Brain microvascular endothelial cell (primary cell): ENCODE measurements around the gene TNPO2.
A peak's percentile ranks its signal among the peaks of the same experiment; 100 is the strongest.
"Not testable (repeated sequence)": the region's sequence is repeated elsewhere in the genome, so short reads cannot be mapped to it uniquely, and the experiment has no call there.

Source experiments
- DNase-seq: peaks from one replicate; pipeline ENCODE4 v3.0.0-alpha.2; 2020
- H3K27ac ChIP-seq: fragments of 250-450 bp; sonication (Bioruptor Pico); 2 replicates; pipeline ENCODE4 v1.5.1; 2020; ENCODE audit warnings: mild to moderate bottlenecking, moderate library complexity
- H3K27me3 ChIP-seq: fragments of 250-450 bp; sonication (Bioruptor Pico); replicated peaks from 2 replicates; pipeline ENCODE4 v1.5.1; 2020; ENCODE audit warnings: mild to moderate bottlenecking
- H3K36me3 ChIP-seq: fragments of 250-450 bp; sonication (Bioruptor Pico); replicated peaks from 2 replicates; pipeline ENCODE4 v1.5.1; 2020; ENCODE audit warnings: mild to moderate bottlenecking
- H3K4me3 ChIP-seq: 2 replicates; pipeline ENCODE4 v1.5.1; 2011; ENCODE audit warnings: low read depth, mild to moderate bottlenecking, control low read depth, low read length, moderate library complexity
- CTCF ChIP-seq: IDR thresholded peaks from 2 replicates; pipeline ENCODE4 v1.5.1; 2011; ENCODE audit warnings: low read depth, mild to moderate bottlenecking, moderate library complexity, low read length, control low read depth, inconsistent platforms; ENCODE audit errors: missing control alignments
- in situ Hi-C: cut with HindIII; loops from 2 replicates; pipeline ENCODE4 v1.10.0; 2017; ENCODE audit warnings: low sequenced_read_pairs, low pct_ligation_motif_present

Gene TNPO2

GRCh38 chr19:12681074-12681987, 42.4 kb downstream of the TNPO2 start, which contains the start of gene DHPS:
TSS of gene DHPS (minus strand) at chr19:12681880. CDS start at chr19:12681766, 114 bp downstream.
- DNase-seq: peak; percentile 97
- H3K27me3 ChIP-seq: no peaks in the 10 kb centered on the region
- in situ Hi-C loops: no loop called here
- peaks cover 18% of the 10 kb centered on the region for H3K36me3 ChIP-seq
- peak within 1 kb of the TSS; percentile 92 for H3K4me3 ChIP-seq
- peak within 1 kb of the TSS; percentile 97 for H3K27ac ChIP-seq
- no peak for TF ChIP-seq CTCF

GRCh38 chr19:12680034-12680433, 43.7 kb downstream of the TNPO2 start:
- DNase-seq: no peak
- TF ChIP-seq CTCF: no peak
- Histone ChIP-seq H3K36me3 (peaks cover 30% of the 10 kb centered on the region), H3K27ac (no peak overlapping the region), H3K4me3 (no peak overlapping the region), H3K27me3 (no peaks in the 10 kb centered on the region)
- in situ Hi-C loops: no loop called here

GRCh38 chr19:12678039-12678438, 45.7 kb downstream of the TNPO2 start:
- H3K4me3 ChIP-seq, H3K27me3 ChIP-seq, DNase-seq, in situ Hi-C loops, H3K27ac ChIP-seq: not testable (repeated sequence)
- peaks cover 42% of the 10 kb centered on the region for H3K36me3 ChIP-seq

- Histone ChIP-seq H3K36me3 (peaks cover 49% of the 10 kb centered on the region), H3K27ac (no peak overlapping the region), H3K27me3 (no peaks in the 10 kb centered on the region), H3K4me3 (no peak overlapping the region)
- in situ Hi-C loops: no loop called here
- no peak for DNase-seq
- no peak for TF ChIP-seq CTCF
These were observed 46.8 kb downstream of the TNPO2 start for GRCh38 chr19:12676928-12677327.

- H3K27ac ChIP-seq: no peak overlapping the region
- no peaks in the 10 kb centered on the region for H3K27me3 ChIP-seq
- H3K36me3 ChIP-seq: peaks cover 51% of the 10 kb centered on the region
- no peak overlapping the region for H3K4me3 ChIP-seq
- peak; percentile 74 for DNase-seq
- in situ Hi-C loops: no loop called here
- peak; percentile 92 for TF ChIP-seq CTCF
These were observed 47.3 kb downstream of the TNPO2 start for GRCh38 chr19:12676384-12676792.

GRCh38 chr19:12675940-12676339, 47.8 kb downstream of the TNPO2 start:
- TF ChIP-seq CTCF: no peak
- Histone ChIP-seq H3K27me3 (no peaks in the 10 kb centered on the region), H3K4me3 (no peak overlapping the region), H3K36me3 (peaks cover 51% of the 10 kb centered on the region), H3K27ac (no peak overlapping the region)
- in situ Hi-C loops: no loop called here
- no peak for DNase-seq
